GM21447 (cell line): ENCODE data around the gene NFILZ.

Source experiments
- ATAC-seq: cut with Tn5 transposase; IDR thresholded peaks from one replicate; pipeline ENCODE4 v1.9.1; 2021; ENCODE audit not compliant: unreplicated experiment

NFILZ gene, protein sequence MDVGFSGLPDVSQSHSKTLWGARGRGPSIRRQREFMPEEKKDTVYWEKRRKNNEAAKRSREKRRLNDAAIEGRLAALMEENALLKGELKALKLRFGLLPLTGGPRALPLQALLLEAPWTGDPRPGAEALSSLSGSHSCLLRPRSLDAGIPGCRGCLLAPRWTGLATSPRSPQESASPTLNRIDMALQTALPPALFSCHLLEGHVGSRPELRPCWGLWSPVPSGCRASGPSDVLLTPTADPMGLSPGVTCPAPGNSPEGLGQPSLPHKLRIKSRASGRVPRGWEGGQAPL

DNA sequence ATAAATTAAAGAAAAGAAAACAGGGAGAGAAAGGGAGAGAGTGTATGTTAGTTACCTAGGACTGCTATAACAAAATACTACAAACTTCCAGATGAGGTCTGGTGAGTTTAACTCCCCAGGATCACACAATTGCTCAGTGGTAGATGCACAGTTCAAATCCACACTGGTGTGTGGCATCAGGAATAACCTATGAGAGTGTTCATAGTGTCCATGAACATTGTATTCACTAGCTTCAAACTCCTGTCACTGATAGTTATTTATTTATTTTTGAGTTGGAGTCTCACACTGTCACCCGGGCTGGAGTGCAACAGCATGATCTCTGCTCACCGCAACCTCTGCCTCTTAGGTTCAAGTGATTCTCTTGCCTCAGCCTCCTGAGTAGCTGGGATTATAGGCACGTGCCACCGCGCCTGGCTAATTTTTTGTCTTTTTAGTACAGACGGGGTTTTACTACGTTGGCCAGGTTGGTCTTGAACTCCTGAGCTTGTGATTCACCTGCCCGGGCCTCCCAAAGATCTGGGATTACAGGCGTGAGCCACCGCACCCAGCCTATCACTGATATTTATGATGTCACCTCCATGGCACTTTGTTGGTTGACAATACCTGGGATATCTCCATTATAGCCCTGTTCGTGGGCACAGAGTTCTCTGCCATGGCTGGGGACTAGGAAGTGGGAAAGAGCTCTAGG lies at the start of gene NFILZ:
Gene NFILZ, plus strand, starts transcription at position 638 of the 688 bp plus-strand sequence. CDS start 46,133 bp downstream, outside the sequence.
- no peak for ATAC-seq

GRCh38 chr19:8580710-8581281 lies 49.6 kb upstream of the NFILZ start:
- ATAC-seq = no peak

DNA sequence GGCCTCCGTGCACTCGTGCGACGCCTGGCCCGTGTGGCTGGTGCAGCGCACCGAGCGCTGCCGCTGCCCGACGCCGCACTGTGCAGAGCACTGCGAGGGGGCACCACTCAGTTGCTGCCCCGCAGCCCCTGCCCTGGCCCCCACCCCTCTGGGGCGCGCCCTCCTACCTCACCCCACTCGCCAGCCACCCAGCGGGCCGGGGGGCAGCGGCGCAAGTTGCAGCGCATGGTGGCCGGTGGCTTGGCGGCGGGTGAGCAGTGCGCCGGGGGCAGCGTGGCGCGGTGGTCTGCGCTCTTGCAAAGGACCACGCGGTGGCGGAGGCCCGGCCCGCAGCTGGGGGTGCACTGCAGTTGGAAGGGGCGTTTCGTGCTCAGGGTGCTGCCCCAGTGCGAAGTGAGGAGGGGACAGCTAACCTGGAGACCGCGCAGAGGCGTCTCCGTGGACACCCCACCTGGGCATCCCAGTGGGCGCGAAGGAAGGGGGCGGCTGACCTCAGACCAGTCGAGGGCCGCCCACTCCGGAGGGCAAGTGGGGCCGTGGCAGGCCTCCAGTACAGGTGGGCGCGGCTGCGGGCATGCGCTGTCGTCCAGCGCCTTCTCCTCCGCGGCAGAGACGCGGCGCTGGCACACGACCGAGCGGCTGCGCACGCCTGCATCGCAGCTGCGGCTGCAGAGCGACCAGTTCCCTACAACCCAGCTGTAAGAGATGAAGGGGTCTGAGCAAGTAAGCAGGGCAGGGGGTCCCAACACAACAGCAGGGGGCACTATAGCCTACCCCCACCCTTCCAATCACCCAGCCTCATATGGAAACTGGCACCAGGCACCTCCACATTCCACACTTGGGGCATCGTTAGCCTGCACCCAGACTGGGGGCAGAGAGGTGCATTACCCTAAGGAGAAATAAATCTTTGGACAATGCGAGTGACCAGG lies 45.2 kb upstream of the NFILZ start:
- no peak for ATAC-seq

- no peak for ATAC-seq
Observed at GRCh38 chr19:8585894-8586750, 44.3 kb upstream of the NFILZ start.

DNA sequence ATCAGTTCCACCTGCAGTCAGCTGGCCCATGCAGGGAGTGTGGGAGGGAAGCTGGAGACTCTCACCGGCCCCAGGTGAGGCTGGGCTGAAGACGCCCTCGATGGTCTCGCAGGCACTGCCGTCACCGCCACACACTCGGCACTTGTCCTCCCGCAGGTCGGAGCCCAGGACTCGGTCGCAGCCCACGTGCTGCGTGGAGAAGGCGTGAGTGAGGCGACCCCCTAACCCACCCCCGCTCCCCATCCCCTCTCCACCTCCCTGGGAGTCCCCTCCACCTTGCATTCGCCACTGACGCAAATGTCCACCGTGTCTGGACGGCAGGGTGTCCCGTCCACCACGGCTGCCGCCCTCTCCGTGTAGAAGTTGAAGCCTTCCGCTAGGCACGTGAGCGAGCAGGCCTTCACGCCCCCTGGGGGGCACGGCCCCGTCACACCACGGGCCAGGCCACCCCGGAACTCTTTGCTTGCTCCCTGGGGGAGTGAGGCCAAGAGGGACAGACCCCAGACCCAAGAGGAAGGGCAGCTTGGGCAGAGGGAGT lies 41.2 kb upstream of the NFILZ start:
- no peak for ATAC-seq

DNA sequence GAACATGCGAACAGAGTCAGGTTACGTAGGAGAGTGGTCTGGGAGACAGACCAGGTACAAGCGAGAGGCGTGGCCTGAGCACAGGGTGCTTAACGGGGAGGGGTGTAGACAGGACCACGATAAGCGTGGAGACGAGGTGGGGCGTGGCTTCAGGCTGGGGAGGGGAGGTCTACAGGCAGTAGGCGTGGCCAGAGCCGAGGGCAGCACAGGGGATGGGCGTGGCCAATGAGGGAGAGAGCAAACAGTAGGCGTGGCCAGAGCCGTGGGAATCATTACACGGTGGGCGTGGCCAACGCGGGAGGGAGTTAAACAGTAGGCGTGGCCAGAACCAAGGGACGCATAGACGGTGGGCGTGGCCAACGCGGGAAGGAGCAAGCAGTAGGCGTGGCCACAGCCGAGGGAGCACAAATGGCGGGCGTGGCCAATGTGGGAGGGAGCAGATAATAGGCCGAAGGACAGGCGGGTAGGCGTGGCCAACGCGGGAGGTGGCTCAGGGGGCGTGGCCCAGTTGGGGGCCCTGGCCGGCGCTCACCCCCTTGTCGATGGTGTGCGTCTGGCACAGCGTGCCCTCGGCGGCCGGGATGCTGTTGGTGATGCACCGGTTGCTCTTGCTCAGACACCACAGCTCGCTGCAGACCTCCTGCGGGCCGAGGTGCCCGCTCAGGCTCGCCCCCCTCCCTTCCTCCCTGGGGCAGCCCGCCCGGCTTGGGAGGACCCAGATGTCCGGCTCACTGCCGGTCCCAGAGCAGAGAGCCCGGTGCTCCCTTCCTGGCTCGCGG lies 38.0 kb upstream of the NFILZ start:
- no peak for ATAC-seq

- no peak for ATAC-seq
Observed at GRCh38 chr19:8593931-8594330, 36.5 kb upstream of the NFILZ start.

- ATAC-seq = no peak
Observed at GRCh38 chr19:8595651-8596050, 34.8 kb upstream of the NFILZ start.

GRCh38 chr19:8596168-8596567 lies 34.3 kb upstream of the NFILZ start:
- ATAC-seq = no peak

DNA sequence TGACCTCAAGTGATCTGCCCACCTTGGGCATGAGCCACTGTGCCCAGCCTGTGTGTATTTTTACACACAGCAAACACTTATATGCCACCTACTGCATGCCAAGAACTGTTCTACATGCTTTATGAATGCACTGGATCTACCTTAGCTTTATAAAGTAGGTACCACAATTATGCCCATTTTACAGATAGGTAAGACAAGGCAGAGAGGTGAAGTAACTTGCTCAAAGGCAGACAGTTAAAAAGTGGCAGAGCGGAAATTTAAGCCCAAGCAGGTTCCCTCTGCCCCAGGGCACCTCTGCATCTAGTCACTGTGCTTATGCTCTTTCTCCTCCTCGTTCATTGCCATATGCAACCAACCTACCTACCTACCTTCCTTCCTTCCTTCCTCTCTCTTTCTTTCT lies 30.4 kb upstream of the NFILZ start:
- no peak for ATAC-seq

DNA sequence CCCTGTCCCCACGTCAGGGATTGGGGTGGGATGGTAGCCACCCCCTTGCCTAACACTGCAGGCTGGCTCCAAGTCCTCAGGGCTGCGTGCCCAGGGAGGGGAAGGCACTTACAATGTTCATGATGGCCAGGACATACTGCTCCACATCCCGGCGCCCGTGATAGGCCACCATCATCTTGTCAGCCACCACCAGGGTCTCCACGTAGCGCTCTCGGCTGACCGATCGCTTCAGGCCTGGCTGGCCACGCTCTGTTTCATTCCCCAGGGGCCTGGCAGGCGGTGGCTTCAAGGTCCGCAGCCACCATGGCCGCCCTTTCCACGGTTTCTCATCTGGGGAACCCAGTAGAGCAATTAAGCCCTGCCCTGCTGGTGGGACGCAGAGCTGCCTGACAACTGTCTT lies 29.6 kb upstream of the NFILZ start:
- no peak for ATAC-seq

GRCh38 chr19:8601796-8602195 lies 28.6 kb upstream of the NFILZ start:
- no peak for ATAC-seq

DNA sequence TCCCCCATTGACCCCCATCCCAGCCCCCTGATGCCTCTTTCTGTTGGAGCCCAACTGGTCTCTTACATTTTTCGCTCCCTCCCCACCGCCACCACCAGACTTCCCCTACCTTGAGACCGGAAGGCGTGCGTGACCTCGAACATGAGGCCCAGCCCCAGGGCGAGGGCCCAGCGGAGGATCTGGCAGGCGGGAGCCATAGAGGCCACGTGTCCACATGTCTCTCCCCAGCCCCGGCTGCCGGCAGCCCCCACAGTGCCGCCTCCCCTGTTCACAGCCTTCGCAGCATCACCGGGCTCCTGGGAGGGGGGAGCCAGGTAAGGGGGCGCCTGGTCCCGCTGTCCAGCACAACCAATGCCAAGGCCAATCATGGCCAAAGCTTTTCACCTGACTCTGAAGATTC lies 24.9 kb upstream of the NFILZ start:
- ATAC-seq = no peak

GRCh38 chr19:8607386-8607785 lies 23.0 kb upstream of the NFILZ start:
- ATAC-seq = no peak

DNA sequence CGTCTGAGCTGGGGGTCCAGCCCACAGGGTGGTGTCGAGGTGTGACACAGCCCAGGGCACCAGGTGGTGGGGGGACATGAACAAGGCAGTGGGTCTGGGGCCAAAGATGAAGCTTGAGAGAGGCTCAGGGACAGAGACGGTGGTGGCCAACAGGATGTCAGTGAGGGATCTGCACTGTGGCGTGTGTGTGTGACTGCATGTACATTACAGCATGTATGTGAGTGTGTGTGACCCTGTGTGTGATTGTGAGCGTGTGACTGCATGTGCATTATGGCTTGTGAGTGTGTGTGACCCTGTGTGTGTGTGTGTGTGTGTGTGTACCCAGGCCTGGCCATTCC lies 21.5 kb upstream of the NFILZ start:
- ATAC-seq = no peak

DNA sequence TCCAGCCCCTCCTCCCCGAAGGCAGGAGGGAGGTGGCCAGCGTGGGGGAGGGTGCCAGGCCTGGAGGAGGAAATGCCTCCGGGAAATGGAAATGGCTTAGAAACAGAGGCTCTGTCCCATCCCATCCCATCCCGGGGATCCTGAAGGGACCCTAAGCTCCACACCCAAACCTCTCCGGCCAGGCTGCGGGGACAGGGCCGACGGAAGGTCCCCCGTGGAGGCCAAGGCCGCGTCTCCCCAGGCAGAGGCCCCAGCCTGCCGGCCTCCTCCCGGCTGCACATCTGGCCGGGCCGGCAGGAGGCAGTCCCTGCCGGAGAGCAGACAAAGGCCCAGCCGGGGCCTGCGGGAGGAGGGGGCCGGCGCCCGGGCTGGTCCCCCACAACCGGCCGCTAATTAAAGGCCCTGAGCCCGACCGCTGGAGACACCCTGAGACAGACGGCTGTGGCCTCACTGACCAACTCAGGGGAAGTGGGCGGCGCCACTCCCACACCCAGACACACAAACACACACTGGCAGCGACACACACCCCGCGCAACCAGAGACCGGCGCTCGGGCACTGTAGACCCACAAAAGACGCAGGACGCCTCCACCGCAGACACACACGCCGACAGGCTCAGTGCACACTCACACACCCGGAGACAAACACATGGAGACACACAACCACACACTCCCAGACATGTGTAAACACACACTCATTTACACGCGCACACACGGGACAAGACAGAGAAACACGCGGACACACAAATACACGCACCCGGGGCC lies 21.0 kb upstream of the NFILZ start:
- no peak for ATAC-seq

DNA sequence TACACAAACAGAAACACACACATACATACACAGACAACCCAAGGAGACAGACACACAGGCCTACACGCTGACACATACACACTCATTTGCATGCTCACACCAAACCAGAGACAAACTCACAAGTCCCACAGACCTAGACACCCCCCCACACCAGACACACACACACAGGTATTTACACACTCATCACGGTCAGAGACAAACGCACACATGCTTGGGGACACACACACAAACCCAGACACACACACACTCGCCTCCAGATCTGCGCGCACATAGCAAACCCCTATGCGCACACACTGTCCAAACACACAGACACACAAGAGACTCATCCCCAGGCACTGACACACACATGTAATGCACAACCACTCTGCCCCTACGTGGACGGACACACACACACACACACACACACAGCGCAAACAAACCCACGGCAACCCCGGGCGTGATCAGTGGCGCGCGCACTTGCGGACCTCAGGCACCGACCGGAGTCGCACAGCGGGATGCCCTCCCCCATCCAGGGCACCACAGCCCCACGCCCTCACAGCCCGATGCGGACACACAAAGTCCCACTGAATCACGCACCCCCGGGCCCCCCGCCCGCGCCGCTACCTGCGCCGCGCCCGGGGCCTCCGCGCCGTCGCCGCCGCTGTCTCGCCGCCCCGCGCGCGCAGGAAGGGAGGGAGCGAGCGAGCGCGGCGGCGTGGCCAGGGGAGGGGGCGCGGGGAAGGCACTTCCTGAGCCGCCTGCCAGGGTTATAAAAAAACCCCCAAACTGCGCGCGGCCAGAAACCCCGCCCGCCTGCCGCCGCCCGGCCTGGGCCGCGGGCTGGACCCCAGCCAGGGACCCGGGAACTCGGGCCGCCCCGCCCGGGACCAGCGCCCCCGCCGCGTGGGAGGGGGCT lies 20.1 kb upstream of the NFILZ start, which contains the start of gene ADAMTS10:
Gene ADAMTS10, minus strand, starts transcription at position 675 of the 895 bp plus-strand sequence. CDS start 5,005 bp downstream, outside the sequence.
- no peak for ATAC-seq

DNA sequence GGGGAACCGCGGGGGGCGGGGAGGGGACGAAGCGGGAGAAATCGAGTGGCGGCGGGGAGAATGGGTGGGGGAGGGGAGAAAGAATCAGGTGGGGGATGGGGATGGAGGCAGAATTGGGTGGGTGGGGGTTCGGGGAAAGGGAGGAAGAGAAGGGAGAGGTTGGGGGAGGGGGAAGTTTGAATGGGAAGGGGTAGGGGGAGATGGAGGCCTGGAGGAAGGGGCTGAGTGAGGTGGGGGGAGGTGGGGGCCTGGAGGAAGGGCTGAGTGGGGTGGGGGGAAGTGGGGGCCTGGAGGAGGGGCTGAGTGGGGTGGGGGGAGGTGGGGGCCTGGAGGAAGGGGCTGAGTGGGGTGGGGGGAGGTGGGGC lies 19.5 kb upstream of the NFILZ start:
- no peak for ATAC-seq
